AG08396 (cell line): ENCODE data around the gene GID4.
A peak's percentile ranks its signal among the peaks of the same experiment; 100 is the strongest.

Experiments used
- DNase-seq: peaks from one replicate; pipeline ENCODE4 v3.0.0; 2012; ENCODE audit warnings: low spot score, mixed read lengths

GID4 gene

GRCh38 chr17:18016426-18016825, 22.8 kb upstream of the GID4 start:
- DNase-seq = no peak

GRCh38 chr17:18017958-18018357, 21.2 kb upstream of the GID4 start:
- DNase-seq = no peak

- no peak for DNase-seq
Measured at GRCh38 chr17:18018411-18018921, 20.7 kb upstream of the GID4 start.

- no peak for DNase-seq
Measured at GRCh38 chr17:18019838-18020154, 19.4 kb upstream of the GID4 start.

GRCh38 chr17:18020971-18021370, 18.2 kb upstream of the GID4 start:
- DNase-seq = no peak

- DNase-seq = no peak
Measured at GRCh38 chr17:18021372-18021771, 17.8 kb upstream of the GID4 start.

GRCh38 chr17:18025241-18025944, 13.8 kb upstream of the GID4 start:
- no peak for DNase-seq

GRCh38 chr17:18025945-18026776, 13.0 kb upstream of the GID4 start:
- peak; percentile 42 for DNase-seq

- DNase-seq = no peak
Measured at GRCh38 chr17:18027280-18027679, 11.9 kb upstream of the GID4 start.

- DNase-seq = no peak
Measured at GRCh38 chr17:18028114-18028951, 10.9 kb upstream of the GID4 start.

- DNase-seq = no peak
Measured at GRCh38 chr17:18028952-18029540, 10.2 kb upstream of the GID4 start.

GRCh38 chr17:18031955-18032354, 7.3 kb upstream of the GID4 start:
- DNase-seq = no peak

- DNase-seq = peak; percentile 75
Measured at GRCh38 chr17:18033442-18034099, 5.6 kb upstream of the GID4 start.

GRCh38 chr17:18035704-18036103, 3.5 kb upstream of the GID4 start:
- no peak for DNase-seq

GRCh38 chr17:18037486-18037885, 1.7 kb upstream of the GID4 start:
- no peak for DNase-seq

GRCh38 chr17:18038149-18038850, 908 bp upstream of the GID4 start:
- DNase-seq = no peak

- DNase-seq = peak; percentile 45
Measured at GRCh38 chr17:18039535-18040260, 490 bp downstream of the GID4 start.

GRCh38 chr17:18040261-18040858, 1.2 kb downstream of the GID4 start:
- DNase-seq = no peak

- peak; percentile 73 for DNase-seq
Measured at GRCh38 chr17:18041776-18042175, 2.6 kb downstream of the GID4 start.

GRCh38 chr17:18042983-18043382, 3.8 kb downstream of the GID4 start:
- DNase-seq = no peak
